HG03558 (cell line): ENCODE results near the gene CHCHD6.

Source experiments
- ATAC-seq: cut with Tn5 transposase; IDR thresholded peaks from one replicate; pipeline ENCODE4 v1.9.1; 2021; ENCODE audit warnings: moderate number of reproducible peaks; ENCODE audit not compliant: unreplicated experiment; ENCODE audit errors: extremely low read depth

Gene CHCHD6

GRCh38 chr3:126964950-126965349 lies 260.9 kb downstream of the CHCHD6 start:
- ATAC-seq = no peak

- no peak for ATAC-seq
Measured at GRCh38 chr3:126965526-126966080, 261.6 kb downstream of the CHCHD6 start.

- ATAC-seq = no peak
Measured at GRCh38 chr3:126967386-126967785, 263.3 kb downstream of the CHCHD6 start.

GRCh38 chr3:126968391-126969390 lies 264.7 kb downstream of the CHCHD6 start:
- ATAC-seq = no peak

- no peak for ATAC-seq
Measured at GRCh38 chr3:126969586-126969985, 265.5 kb downstream of the CHCHD6 start.

GRCh38 chr3:126970101-126970500 lies 266.1 kb downstream of the CHCHD6 start:
- no peak for ATAC-seq

- no peak for ATAC-seq
Measured at GRCh38 chr3:126970921-126971320, 266.9 kb downstream of the CHCHD6 start.

GRCh38 chr3:126971891-126972351 lies 267.9 kb downstream of the CHCHD6 start:
- ATAC-seq = no peak

- ATAC-seq = no peak
Measured at GRCh38 chr3:126972866-126973265, 268.8 kb downstream of the CHCHD6 start.

GRCh38 chr3:126973814-126974213 lies 269.8 kb downstream of the CHCHD6 start:
- no peak for ATAC-seq

- no peak for ATAC-seq
Measured at GRCh38 chr3:126974756-126975155, 270.7 kb downstream of the CHCHD6 start.

- no peak for ATAC-seq
Measured at GRCh38 chr3:126976906-126977305, 272.9 kb downstream of the CHCHD6 start.

GRCh38 chr3:126977821-126978220 lies 273.8 kb downstream of the CHCHD6 start:
- ATAC-seq = no peak

- no peak for ATAC-seq
Measured at GRCh38 chr3:126978291-126978690, 274.3 kb downstream of the CHCHD6 start.

- ATAC-seq = no peak
Measured at GRCh38 chr3:126979046-126979628, 275.1 kb downstream of the CHCHD6 start.

- no peak for ATAC-seq
Measured at GRCh38 chr3:126980266-126980811, 276.3 kb downstream of the CHCHD6 start.

GRCh38 chr3:126982126-126982470 lies 278.1 kb downstream of the CHCHD6 start:
- no peak for ATAC-seq

- no peak for ATAC-seq
Measured at GRCh38 chr3:126982471-126983175, 278.6 kb downstream of the CHCHD6 start, which contains the start of gene PLXNA1. PLXNA1 (plus strand) TSS chr3:126983115; CDS start chr3:126988594, 5,479 bp downstream.

GRCh38 chr3:126983276-126983652 lies 279.2 kb downstream of the CHCHD6 start:
- ATAC-seq = no peak
